A549 (cell line): ENCODE measurements around the gene KIFC1.

Experiments used
- MYC ChIP-seq: IDR thresholded peaks from 2 replicates; pipeline ENCODE4 v1.6.1; 2012; ENCODE audit warnings: mild to moderate bottlenecking, inconsistent platforms, low read length, improper control_type of control experiment, borderline replicate concordance
- NFE2L2 ChIP-seq: fragments of 150-350 bp; conservative IDR thresholded peaks from 2 replicates; pipeline ENCODE4 v1.6.1; 2014; ENCODE audit warnings: low read length
- RCOR1 ChIP-seq: fragments of 150-350 bp; IDR thresholded peaks from 2 replicates; pipeline ENCODE4 v1.6.1; 2014; ENCODE audit warnings: antibody characterized with exemption, low read length, low read depth
- TF ChIP-seq, protein P1 (sequence below): fragments of >200 bp; sonication (Bioruptor Twin); formaldehyde crosslinking; IDR thresholded peaks from 3 replicates; pipeline ENCODE4 v1.5.1; 2016

DNA sequence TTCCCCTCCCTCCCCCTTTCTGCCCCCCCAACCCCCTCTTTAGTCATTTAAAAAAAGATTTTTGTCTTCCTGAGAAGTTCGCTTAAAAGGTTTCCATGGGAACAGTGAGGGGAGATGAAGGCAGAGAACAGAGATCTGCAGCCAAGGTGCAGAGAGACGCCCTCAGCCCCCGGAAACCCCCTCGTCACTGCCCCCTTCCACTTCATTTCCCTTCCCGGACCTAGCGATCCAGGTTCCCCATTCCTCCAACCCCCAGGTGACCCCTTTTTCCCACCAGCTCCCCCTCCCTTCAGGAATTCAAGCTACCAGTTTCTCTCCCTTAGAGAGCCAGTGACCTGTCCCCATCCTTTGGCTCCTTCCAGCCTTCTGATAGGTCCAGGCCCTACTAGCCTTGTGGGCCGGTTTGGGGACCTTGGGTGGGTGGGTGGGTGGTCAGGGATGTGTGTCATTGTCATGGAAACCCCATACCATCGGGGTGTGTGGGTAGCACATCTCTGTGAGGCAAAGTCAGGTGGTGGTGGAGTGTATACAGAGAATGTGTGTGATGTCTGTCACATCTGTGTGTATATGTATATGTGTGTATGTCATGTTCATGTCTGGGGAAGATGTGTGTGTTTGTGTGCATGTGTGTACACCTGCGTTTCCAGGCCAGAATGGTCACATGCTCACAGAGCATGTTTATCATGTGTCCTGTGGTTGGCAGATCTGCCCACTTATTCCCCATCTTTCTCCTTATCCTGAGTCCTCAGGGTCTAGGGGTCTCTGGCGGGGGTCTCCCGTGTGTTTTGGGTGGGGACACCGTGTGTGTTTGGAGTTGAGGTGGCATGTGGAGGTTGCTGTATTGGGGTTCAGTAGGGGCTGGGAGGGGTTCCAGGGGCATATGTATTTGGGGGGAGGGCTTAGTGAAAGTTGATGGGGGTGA is 35.2 kb downstream of the KIFC1 start:
- TF ChIP-seq, protein P1, sequence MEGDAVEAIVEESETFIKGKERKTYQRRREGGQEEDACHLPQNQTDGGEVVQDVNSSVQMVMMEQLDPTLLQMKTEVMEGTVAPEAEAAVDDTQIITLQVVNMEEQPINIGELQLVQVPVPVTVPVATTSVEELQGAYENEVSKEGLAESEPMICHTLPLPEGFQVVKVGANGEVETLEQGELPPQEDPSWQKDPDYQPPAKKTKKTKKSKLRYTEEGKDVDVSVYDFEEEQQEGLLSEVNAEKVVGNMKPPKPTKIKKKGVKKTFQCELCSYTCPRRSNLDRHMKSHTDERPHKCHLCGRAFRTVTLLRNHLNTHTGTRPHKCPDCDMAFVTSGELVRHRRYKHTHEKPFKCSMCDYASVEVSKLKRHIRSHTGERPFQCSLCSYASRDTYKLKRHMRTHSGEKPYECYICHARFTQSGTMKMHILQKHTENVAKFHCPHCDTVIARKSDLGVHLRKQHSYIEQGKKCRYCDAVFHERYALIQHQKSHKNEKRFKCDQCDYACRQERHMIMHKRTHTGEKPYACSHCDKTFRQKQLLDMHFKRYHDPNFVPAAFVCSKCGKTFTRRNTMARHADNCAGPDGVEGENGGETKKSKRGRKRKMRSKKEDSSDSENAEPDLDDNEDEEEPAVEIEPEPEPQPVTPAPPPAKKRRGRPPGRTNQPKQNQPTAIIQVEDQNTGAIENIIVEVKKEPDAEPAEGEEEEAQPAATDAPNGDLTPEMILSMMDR = no peak
- TF ChIP-seq MYC = no peak
- TF ChIP-seq RCOR1 = no peak
- no peak for TF ChIP-seq NFE2L2
